ENCODE measurements around the gene KCNH1.

Gene KCNH1

DNA sequence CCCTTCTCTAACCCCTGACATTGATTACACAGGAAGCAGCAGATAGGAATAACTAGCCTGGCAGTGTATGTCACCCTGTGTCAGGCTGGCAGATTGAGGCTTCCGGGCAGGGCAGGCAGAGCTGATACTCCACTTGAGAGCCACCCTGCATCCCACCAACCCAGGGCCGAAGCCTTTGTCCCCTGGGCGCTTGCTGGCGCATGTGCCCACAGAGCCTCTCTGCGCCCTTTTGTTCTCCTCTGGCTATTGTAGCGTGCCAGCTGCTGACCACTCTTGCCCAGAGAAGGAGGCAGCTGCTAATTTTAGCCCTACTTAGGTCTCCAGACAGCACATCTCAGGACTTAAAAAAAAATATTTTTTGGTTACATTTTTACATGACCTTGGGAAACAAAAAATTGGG lies 500.3 kb downstream of the KCNH1 start:
- Histone ChIP-seq H3K4me1 (ENCODE audit: control insufficient read depth, insufficient read depth, low read length) (no peaks in the 10 kb centered on the region), H3K36me3 (ENCODE audit: control insufficient read depth, insufficient read depth, low read length) (no peaks in the 10 kb centered on the region), H3K4me3 (ENCODE audit: low read length) (no peak overlapping the region), H3K9ac (ENCODE audit: low read length) (no peak overlapping the region), H3K27ac (ENCODE audit: low read depth, low read length) (no peak overlapping the region), H3K27me3 (ENCODE audit: control insufficient read depth, insufficient read depth, low read length) (no peaks in the 10 kb centered on the region)

- Histone ChIP-seq H3K4me3 (ENCODE audit: low read length) (no peak overlapping the region), H3K27ac (ENCODE audit: low read depth, low read length) (no peak overlapping the region), H3K27me3 (ENCODE audit: control insufficient read depth, insufficient read depth, low read length) (no peaks in the 10 kb centered on the region), H3K36me3 (ENCODE audit: control insufficient read depth, insufficient read depth, low read length) (no peaks in the 10 kb centered on the region), H3K9ac (ENCODE audit: low read length) (no peak overlapping the region), H3K4me1 (ENCODE audit: control insufficient read depth, insufficient read depth, low read length) (no peaks in the 10 kb centered on the region)
Observed at GRCh38 chr1:210633140-210633539, 500.8 kb downstream of the KCNH1 start.

DNA sequence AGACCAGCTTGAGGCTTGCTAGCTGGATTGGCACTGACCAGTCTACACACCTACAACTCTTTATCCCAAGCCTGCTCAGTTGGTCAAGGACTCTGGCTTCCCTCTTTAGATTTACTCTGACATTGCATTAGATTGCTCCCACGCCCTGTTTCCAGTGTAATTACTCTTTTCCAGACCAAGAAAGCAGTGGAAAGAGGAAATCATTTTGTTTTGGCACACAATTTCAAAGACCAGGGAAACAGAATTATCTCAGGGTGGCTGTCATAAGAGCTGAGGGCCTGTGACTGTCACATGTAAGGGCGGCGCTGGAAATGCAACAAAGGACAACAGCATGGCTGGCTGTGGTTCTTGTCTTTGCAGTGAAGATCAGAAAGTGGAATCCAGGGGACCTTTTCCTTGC lies 502.5 kb downstream of the KCNH1 start:
- Histone ChIP-seq H3K27me3 (ENCODE audit: control insufficient read depth, insufficient read depth, low read length) (no peaks in the 10 kb centered on the region), H3K36me3 (ENCODE audit: control insufficient read depth, insufficient read depth, low read length) (no peaks in the 10 kb centered on the region), H3K27ac (ENCODE audit: low read depth, low read length) (no peak overlapping the region), H3K4me3 (ENCODE audit: low read length) (no peak overlapping the region), H3K4me1 (ENCODE audit: control insufficient read depth, insufficient read depth, low read length) (no peaks in the 10 kb centered on the region), H3K9ac (ENCODE audit: low read length) (no peak overlapping the region)

DNA sequence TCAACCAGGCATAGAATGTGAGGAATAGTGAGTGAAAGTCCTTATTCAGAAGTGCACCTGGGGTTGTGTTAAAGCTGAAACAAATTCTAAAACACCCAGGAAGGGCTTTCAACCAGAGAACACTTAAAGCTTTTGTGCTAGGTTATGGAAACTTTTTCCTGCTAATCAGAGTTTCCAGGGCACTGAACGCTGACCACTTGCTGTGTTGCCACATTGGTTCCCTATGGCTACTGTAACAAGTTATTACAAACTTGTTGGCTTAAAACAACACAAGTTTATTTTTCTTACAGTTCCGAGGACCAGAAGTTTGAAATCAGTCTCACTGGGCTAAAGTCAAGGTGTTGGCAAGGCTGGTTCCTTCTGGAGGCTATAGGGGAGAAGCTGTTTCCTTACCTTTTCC lies 504.7 kb downstream of the KCNH1 start:
- H3K4me3 ChIP-seq (ENCODE audit: low read length) = no peak overlapping the region
- H3K27me3 ChIP-seq (ENCODE audit: control insufficient read depth, insufficient read depth, low read length) = no peaks in the 10 kb centered on the region
- H3K36me3 ChIP-seq (ENCODE audit: control insufficient read depth, insufficient read depth, low read length) = no peaks in the 10 kb centered on the region
- no peak overlapping the region for H3K9ac ChIP-seq (ENCODE audit: low read length)
- H3K27ac ChIP-seq (ENCODE audit: low read depth, low read length) = no peak overlapping the region
- H3K4me1 ChIP-seq (ENCODE audit: control insufficient read depth, insufficient read depth, low read length) = no peaks in the 10 kb centered on the region

DNA sequence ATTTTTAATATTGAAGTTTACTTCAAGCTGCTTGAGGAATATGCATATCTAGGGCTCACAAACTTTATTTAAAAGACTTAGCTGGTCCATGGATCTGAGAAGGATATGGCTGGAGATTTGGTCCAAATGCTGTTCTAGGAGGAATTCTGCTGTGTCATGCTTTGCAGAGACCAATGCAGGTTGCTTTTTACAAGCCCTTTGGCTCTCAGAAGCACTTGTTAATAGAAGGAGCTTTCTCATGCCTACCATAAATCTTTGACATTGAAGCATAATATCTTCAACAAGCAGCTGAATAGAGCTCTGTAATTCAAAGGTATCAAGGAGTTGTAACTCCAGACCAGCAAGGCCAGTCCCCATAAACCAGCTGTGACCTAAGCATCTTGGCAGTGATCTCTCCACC lies 506.2 kb downstream of the KCNH1 start:
- Histone ChIP-seq H3K4me1 (ENCODE audit: control insufficient read depth, insufficient read depth, low read length) (no peaks in the 10 kb centered on the region), H3K27me3 (ENCODE audit: control insufficient read depth, insufficient read depth, low read length) (no peaks in the 10 kb centered on the region), H3K9ac (ENCODE audit: low read length) (no peak overlapping the region), H3K4me3 (ENCODE audit: low read length) (no peak overlapping the region), H3K36me3 (ENCODE audit: control insufficient read depth, insufficient read depth, low read length) (no peaks in the 10 kb centered on the region), H3K27ac (ENCODE audit: low read depth, low read length) (no peak overlapping the region)
